GM19372 (cell line): Measurements from ENCODE around the gene JUNB.

Source experiments
- ATAC-seq: cut with Tn5 transposase; IDR thresholded peaks from one replicate; pipeline ENCODE4 v1.9.1; 2021; ENCODE audit warnings: mild to moderate bottlenecking, low read depth, moderate library complexity; ENCODE audit not compliant: unreplicated experiment

Gene JUNB

DNA sequence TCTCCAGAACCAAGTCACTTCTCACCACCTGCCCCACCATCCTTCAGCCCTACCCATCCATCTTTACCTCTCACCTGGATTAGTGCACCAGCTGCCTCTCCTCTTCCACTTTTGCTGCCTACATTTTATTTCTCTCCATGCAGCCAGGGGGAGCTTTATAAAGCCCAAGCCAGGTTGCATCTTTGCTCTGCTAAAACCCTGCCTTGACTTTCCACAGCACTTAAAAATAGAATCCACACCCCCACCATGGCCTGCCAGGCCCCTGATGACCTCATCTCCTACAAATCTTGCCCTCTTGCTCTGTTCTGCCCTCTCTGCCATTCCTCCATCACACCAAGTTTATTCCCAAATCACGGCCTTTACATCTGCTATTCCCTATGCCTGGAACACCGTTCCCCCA is 17.7 kb upstream of the JUNB start:
- no peak for ATAC-seq

- ATAC-seq: no peak
Measured at GRCh38 chr19:12774588-12775555, 16.4 kb upstream of the JUNB start, which contains the start of gene HOOK2. Gene HOOK2, minus strand, starts transcription at chr19:12775552. Its CDS starts 103 bp downstream, at chr19:12775449.

DNA sequence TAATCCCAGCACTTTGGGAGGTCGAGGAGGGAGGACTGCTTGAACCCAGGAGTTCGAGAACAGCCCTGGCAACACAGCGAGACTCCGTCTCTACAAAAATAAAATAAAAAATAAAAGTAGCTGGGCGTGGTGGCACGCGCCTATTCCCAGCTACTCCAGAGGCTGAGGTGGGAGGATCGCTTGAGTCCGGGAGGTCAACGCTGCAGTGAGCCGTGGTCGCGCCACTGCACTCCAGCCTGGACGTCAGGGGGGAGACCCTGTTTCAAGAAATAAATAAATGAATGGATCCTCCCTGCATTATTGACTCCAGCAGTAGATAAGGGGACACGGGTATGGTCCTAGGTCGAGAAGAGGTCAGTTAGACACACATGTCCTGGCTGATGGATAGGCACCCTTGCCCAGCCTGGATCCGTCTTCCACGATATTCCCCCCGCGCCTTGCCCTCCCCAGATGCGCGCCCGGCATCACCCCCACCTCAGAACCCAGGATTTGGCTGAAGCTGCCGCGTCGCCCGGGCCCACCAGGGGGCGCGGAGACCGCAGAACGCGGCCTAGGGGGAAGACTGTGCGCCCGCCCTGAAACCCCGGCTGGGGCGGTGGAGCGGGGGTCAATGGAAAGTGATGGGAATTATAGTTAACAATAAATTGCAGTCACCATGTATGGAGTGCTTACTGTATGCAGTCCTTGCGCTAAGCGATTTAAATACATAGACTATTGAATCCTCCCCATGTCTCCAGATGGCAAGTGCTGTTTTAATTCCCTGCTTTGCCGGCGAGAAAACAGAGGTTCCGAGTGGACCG is 13.9 kb upstream of the JUNB start:
- ATAC-seq: no peak

GRCh38 chr19:12778017-12778904 is 13.0 kb upstream of the JUNB start:
- ATAC-seq: no peak

DNA sequence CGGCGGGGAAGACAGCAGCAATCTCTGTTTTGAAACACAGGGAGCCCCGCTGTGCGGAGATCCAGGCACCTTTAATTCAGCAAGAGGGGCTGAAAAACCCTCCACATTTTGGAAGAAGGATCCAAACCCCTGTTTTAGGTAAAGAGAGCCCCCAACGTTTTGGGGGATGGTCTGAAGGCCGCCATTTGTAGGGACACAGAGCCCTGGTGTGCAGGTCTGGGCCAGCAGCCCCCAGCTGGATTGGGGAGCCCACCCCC is 12.5 kb upstream of the JUNB start:
- no peak for ATAC-seq

DNA sequence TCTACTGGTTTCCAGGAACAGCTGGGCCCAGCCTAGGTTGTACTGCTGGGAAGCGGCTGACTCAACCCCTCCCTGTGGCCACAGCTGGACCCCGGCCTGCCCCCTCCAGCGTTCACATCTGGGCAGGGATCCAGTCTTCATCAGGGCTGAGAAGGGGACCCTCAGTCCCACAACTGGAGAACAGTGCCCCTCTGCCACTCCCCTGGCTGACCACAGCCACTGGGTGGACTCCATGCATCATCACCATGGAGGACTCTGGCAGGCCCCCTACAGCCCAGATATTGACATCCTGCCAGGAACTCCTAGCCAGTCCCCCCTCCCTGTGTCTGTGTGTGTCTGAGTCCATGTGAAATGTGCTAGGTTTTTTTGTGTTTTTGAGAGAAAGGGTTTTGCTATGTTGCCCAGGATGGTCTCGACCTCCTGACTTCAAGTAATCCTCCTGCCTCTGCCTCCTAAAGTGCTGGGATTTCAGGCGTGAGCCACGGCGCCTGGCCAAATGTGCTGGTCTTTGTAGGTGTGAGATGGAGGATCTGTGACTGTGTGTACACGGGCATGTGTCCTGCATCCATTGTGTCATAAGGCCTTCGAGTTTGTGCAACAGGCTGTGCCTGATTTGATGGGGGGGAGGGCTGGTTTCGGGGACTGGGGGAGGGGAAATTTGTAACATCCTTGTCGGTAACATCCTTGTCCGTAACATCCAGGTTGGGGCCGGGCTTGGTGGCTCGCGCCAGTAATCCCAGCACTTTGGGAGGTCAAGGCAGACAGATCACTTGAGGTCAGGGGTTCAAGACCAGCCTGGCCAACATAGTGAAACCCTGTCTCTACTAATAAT is 11.9 kb upstream of the JUNB start:
- ATAC-seq: no peak

GRCh38 chr19:12782174-12782423 is 9.2 kb upstream of the JUNB start:
- ATAC-seq: no peak

- ATAC-seq: peak; percentile 47
Measured at GRCh38 chr19:12782424-12783290, 8.6 kb upstream of the JUNB start.

DNA sequence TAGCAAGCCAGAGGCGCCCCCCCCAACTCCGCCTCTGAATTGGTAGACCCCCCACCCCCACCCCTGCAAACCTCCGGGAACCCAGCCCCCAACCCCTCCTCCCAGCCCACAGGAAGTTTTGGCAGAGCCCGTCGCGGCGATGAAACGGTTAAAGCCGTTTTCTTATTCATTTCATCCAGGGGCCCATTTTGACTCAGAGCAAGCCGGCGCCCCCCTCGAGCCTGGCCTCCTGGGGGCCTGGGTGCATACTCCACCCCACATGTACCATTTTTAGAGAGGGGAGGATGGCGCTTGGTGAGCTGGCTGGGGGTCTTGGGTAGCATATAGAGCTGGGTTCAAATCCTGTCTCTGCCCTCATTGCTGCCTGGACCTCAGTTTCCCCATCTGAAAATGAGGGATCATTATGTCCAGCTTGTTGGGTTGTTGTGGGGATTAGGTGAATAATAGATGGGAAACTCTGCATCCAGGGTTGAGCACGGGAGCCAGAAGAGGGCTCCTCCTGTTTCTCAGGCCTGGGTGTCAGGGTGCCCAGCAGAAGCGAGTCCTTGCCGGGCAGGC is 7.9 kb upstream of the JUNB start:
- ATAC-seq: no peak

DNA sequence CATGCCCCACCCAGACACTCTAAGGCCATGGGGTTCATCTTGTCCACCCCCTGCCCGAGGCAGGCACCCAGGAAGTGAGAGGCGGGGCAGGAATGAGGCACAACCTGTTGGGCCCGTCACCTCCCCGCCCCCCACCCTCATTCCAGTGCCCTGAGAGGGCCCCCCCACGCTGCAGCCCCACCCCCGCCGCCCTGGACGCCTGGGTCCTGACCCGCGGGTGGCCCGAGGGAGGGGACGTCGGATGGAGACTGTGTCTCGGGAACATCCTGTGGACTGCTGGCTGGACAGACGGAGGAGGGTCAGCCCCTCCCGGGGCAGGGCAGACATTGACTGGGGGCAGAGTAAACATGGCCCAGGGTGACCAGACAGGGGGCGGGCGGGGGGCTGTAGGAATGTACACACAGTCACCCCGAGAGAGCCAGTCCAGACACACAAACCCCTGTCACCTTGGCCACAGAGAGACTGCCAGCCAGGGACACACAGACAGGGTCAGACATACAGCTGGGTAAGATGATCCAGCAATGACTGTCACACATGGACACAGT is 7.4 kb upstream of the JUNB start:
- no peak for ATAC-seq

DNA sequence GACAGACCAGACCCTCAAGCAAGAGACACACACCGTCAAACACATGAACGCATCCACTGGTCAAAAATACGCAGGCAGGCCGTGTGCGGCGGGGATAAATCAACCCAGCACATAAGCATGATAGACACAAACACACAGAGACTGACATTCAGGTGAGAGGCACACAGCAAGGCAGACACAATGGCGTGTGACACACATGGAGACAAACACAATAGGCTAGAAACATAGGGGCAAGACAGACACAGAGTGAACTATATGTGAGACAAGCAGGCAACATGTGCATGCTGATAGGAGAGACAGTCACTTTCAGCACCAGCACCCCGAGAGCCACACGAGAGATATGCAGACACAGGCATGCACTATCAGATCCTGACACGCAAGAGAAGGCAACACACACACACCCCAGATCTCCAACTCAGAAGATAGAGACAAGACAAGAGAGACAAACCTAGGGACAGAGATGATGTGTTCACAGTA is 6.9 kb upstream of the JUNB start:
- no peak for ATAC-seq

- ATAC-seq: no peak
Measured at GRCh38 chr19:12784871-12785430, 6.3 kb upstream of the JUNB start.

GRCh38 chr19:12785431-12786031 is 5.8 kb upstream of the JUNB start:
- no peak for ATAC-seq

- ATAC-seq: no peak
Measured at GRCh38 chr19:12786141-12786870, 5.0 kb upstream of the JUNB start.

DNA sequence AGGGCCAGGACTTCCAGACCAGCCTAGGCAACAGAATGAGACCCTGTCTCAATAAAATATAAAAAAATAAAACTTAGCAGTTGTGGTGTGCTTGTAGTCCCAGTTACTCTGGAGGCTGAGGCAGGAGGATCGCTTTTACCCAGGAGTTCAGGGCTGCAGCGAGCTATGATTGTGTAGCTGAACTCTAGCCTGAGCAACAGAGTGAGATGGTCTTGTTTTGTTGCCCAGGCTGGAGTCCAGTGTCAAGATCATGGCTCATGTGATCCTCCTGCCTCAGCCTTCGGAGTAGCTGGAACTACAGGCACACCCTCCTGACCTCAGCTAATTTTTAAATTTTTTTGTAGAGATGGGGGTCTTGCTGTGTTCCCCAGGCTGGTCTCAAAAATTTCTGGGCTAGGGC is 4.3 kb upstream of the JUNB start:
- no peak for ATAC-seq

GRCh38 chr19:12787458-12787857 is 3.8 kb upstream of the JUNB start:
- no peak for ATAC-seq

GRCh38 chr19:12788042-12788681 is 3.1 kb upstream of the JUNB start:
- no peak for ATAC-seq
